ENCODE results near the gene NOX4.
"Not testable (repeated sequence)": the region's sequence is repeated elsewhere in the genome, so short reads cannot be mapped to it uniquely, and the experiment has no call there.

NOX4 gene

GRCh38 chr11:89436071-89436470, 55.1 kb downstream of the NOX4 start:
- H3K79me2 ChIP-seq (ENCODE audit: insufficient read depth, low read length), result no peaks in the 10 kb centered on the region
- no peaks in the 10 kb centered on the region for H3K9me3 ChIP-seq (ENCODE audit: low read length)
- H3K4me3 ChIP-seq (ENCODE audit: low read depth, low read length, poor library complexity, severe bottlenecking), result no peak overlapping the region
- H3K27ac ChIP-seq (ENCODE audit: low read depth, low read length, poor library complexity, severe bottlenecking), result no peak overlapping the region
- no peak overlapping the region for H2AFZ ChIP-seq (ENCODE audit: low read length)
- H3K9me2 ChIP-seq (ENCODE audit: low read depth, low read length), result no peaks in the 10 kb centered on the region
- H3K36me3 ChIP-seq (ENCODE audit: insufficient read depth, low read length), result no peaks in the 10 kb centered on the region
- no peak overlapping the region for H3K9ac ChIP-seq (ENCODE audit: low read length)
- H3K27me3 ChIP-seq (ENCODE audit: insufficient read depth, low read length), result no peaks in the 10 kb centered on the region
- TF ChIP-seq CTCF (IDR thresholded peaks at IDR 0.05; ENCODE audit: low read length), result no peak
- TF ChIP-seq EZH2 (IDR thresholded peaks at IDR 0.05; ENCODE audit: borderline replicate concordance, low read length), result no peak
- H3K4me1 ChIP-seq (ENCODE audit: insufficient read depth, low read length, severe bottlenecking), result no peaks in the 10 kb centered on the region
- no peak overlapping the region for H3K4me2 ChIP-seq (ENCODE audit: low read length)
- no peaks in the 10 kb centered on the region for H3F3A ChIP-seq (ENCODE audit: insufficient read depth, low read length)
- no peaks in the 10 kb centered on the region for H4K20me1 ChIP-seq (ENCODE audit: insufficient read depth, low read length)

- no peaks in the 10 kb centered on the region for H3K9me2 ChIP-seq (ENCODE audit: low read depth, low read length)
- no peaks in the 10 kb centered on the region for H3K27me3 ChIP-seq (ENCODE audit: insufficient read depth, low read length)
- H3K9ac ChIP-seq (ENCODE audit: low read length), result no peak overlapping the region
- no peaks in the 10 kb centered on the region for H3K79me2 ChIP-seq (ENCODE audit: insufficient read depth, low read length)
- H3K36me3 ChIP-seq (ENCODE audit: insufficient read depth, low read length), result no peaks in the 10 kb centered on the region
- no peak overlapping the region for H3K4me2 ChIP-seq (ENCODE audit: low read length)
- H3K4me3 ChIP-seq (ENCODE audit: low read depth, low read length, poor library complexity, severe bottlenecking), result no peak overlapping the region
- no peaks in the 10 kb centered on the region for H3F3A ChIP-seq (ENCODE audit: insufficient read depth, low read length)
- H2AFZ ChIP-seq (ENCODE audit: low read length), result no peak overlapping the region
- TF ChIP-seq CTCF (IDR thresholded peaks at IDR 0.05; ENCODE audit: low read length), result no peak
- no peak for TF ChIP-seq EZH2 (IDR thresholded peaks at IDR 0.05; ENCODE audit: borderline replicate concordance, low read length)
- no peaks in the 10 kb centered on the region for H3K9me3 ChIP-seq (ENCODE audit: low read length)
- H4K20me1 ChIP-seq (ENCODE audit: insufficient read depth, low read length), result no peaks in the 10 kb centered on the region
- no peak overlapping the region for H3K27ac ChIP-seq (ENCODE audit: low read depth, low read length, poor library complexity, severe bottlenecking)
- no peaks in the 10 kb centered on the region for H3K4me1 ChIP-seq (ENCODE audit: insufficient read depth, low read length, severe bottlenecking)
Measured at GRCh38 chr11:89433278-89433677, 57.9 kb downstream of the NOX4 start.

GRCh38 chr11:89432182-89432581, 59.0 kb downstream of the NOX4 start:
- H3K36me3 ChIP-seq (ENCODE audit: insufficient read depth, low read length); H3K79me2 ChIP-seq (ENCODE audit: insufficient read depth, low read length); H3K4me3 ChIP-seq (ENCODE audit: low read depth, low read length, poor library complexity, severe bottlenecking); H4K20me1 ChIP-seq (ENCODE audit: insufficient read depth, low read length); H3F3A ChIP-seq (ENCODE audit: insufficient read depth, low read length); H2AFZ ChIP-seq (ENCODE audit: low read length); H3K9me3 ChIP-seq (ENCODE audit: low read length); H3K27ac ChIP-seq (ENCODE audit: low read depth, low read length, poor library complexity, severe bottlenecking); H3K4me1 ChIP-seq (ENCODE audit: insufficient read depth, low read length, severe bottlenecking); H3K27me3 ChIP-seq (ENCODE audit: insufficient read depth, low read length); H3K4me2 ChIP-seq (ENCODE audit: low read length); H3K9ac ChIP-seq (ENCODE audit: low read length); H3K9me2 ChIP-seq (ENCODE audit: low read depth, low read length): not testable (repeated sequence)

GRCh38 chr11:89426501-89426900, 64.7 kb downstream of the NOX4 start:
- H3K79me2 ChIP-seq (ENCODE audit: insufficient read depth, low read length); H3K9ac ChIP-seq (ENCODE audit: low read length); H3K9me3 ChIP-seq (ENCODE audit: low read length); H3K36me3 ChIP-seq (ENCODE audit: insufficient read depth, low read length); H3K4me3 ChIP-seq (ENCODE audit: low read depth, low read length, poor library complexity, severe bottlenecking); H3K4me1 ChIP-seq (ENCODE audit: insufficient read depth, low read length, severe bottlenecking); H3K4me2 ChIP-seq (ENCODE audit: low read length); H3K27ac ChIP-seq (ENCODE audit: low read depth, low read length, poor library complexity, severe bottlenecking); H3K27me3 ChIP-seq (ENCODE audit: insufficient read depth, low read length); H3K9me2 ChIP-seq (ENCODE audit: low read depth, low read length); H3F3A ChIP-seq (ENCODE audit: insufficient read depth, low read length); H4K20me1 ChIP-seq (ENCODE audit: insufficient read depth, low read length); H2AFZ ChIP-seq (ENCODE audit: low read length): not testable (repeated sequence)

Data from OCI-LY1 (cell line).